EL (cell line): ENCODE data around the gene CBY2.

ENCODE experiments used
- DNase-seq: peaks from one replicate; pipeline ENCODE4 v3.0.0-alpha.2; 2016

CBY2 gene

GRCh38 chr13:45704211-45704739, 2.2 kb downstream of the CBY2 start:
- DNase-seq = no peak

GRCh38 chr13:45704854-45705695, 3.0 kb downstream of the CBY2 start:
- DNase-seq = no peak

GRCh38 chr13:45705918-45706317, 3.8 kb downstream of the CBY2 start:
- no peak for DNase-seq

- DNase-seq = no peak
Observed at GRCh38 chr13:45707516-45708100, 5.5 kb downstream of the CBY2 start.

GRCh38 chr13:45711951-45712350, 9.8 kb downstream of the CBY2 start:
- DNase-seq = no peak

- DNase-seq = no peak
Observed at GRCh38 chr13:45713106-45713690, 11.1 kb downstream of the CBY2 start.

GRCh38 chr13:45713721-45714120, 11.6 kb downstream of the CBY2 start:
- DNase-seq = no peak

- DNase-seq = no peak
Observed at GRCh38 chr13:45714170-45714569, 12.1 kb downstream of the CBY2 start.

GRCh38 chr13:45715351-45715750, 13.2 kb downstream of the CBY2 start:
- no peak for DNase-seq

- no peak for DNase-seq
Observed at GRCh38 chr13:45717349-45717748, 15.2 kb downstream of the CBY2 start.

GRCh38 chr13:45718063-45718462, 15.9 kb downstream of the CBY2 start:
- DNase-seq = peak; percentile 28

- DNase-seq = peak; percentile 70
Observed at GRCh38 chr13:45718992-45719391, 16.9 kb downstream of the CBY2 start.

- no peak for DNase-seq
Observed at GRCh38 chr13:45721203-45721731, 19.1 kb downstream of the CBY2 start.

GRCh38 chr13:45723798-45724197, 21.7 kb downstream of the CBY2 start:
- no peak for DNase-seq

GRCh38 chr13:45728759-45729158, 26.6 kb downstream of the CBY2 start:
- peak; percentile 10 for DNase-seq

GRCh38 chr13:45731455-45731854, 29.3 kb downstream of the CBY2 start:
- DNase-seq = no peak

GRCh38 chr13:45732916-45733315, 30.8 kb downstream of the CBY2 start:
- DNase-seq = no peak

- DNase-seq = no peak
Observed at GRCh38 chr13:45733361-45733760, 31.2 kb downstream of the CBY2 start.

GRCh38 chr13:45737571-45738017, 35.5 kb downstream of the CBY2 start:
- DNase-seq = no peak

GRCh38 chr13:45742985-45743384, 40.9 kb downstream of the CBY2 start:
- no peak for DNase-seq

- no peak for DNase-seq
Observed at GRCh38 chr13:45744979-45745378, 42.9 kb downstream of the CBY2 start.

GRCh38 chr13:45747071-45747470, 45.0 kb downstream of the CBY2 start:
- DNase-seq = no peak

- no peak for DNase-seq
Observed at GRCh38 chr13:45748941-45749759, 47.0 kb downstream of the CBY2 start.
